B cell (primary cell): ENCODE measurements around the gene STXBP5L. TPM values are rescaled to one million over a fixed set of nuclear protein-coding genes. Genes with fewer than 3 reads are reported as not detected.
"Not testable (repeated sequence)": the region's sequence is repeated elsewhere in the genome, so short reads cannot be mapped to it uniquely, and the experiment has no call there.

Source experiments
- ATAC-seq: fragments of 200-7000 bp; cut with Tn5 transposase; one replicate; pipeline ENCODE4 v1.10.0; 2021; ENCODE audit warnings: low read depth, mild to moderate bottlenecking, moderate number of reproducible peaks, moderate library complexity
- CTCF ChIA-PET: fragments of 350-600 bp; sonication (Branson Sonifier 250); formaldehyde crosslinking; loops from one replicate; lab custom pipeline; 2021; ENCODE audit warnings: antibody characterized with exemption, inconsistent platforms; lab: Charles Lee
- POLR2A ChIA-PET: fragments of 350-600 bp; sonication (Branson Sonifier 250); formaldehyde crosslinking; loops from one replicate; lab custom pipeline; 2021; ENCODE audit warnings: antibody characterized with exemption; lab: Charles Lee
- DNase-seq: peaks from one replicate; pipeline ENCODE4 v3.0.0; 2013
- H2AFZ ChIP-seq: 2 replicates; pipeline ENCODE4 v1.6.1; 2012; ENCODE audit warnings: mild to moderate bottlenecking, low read depth, low read length; ENCODE audit not compliant: insufficient read depth, poor library complexity, severe bottlenecking
- H3K27ac ChIP-seq, 2 donors: 1 replicate in 1 of 2; 2 replicates in 1 of 2; pipeline ENCODE4 v1.5.1; 2012 to 2013; ENCODE audit warnings: low read length in 2 of 2, mild to moderate bottlenecking in 2 of 2, moderate library complexity in 1 of 2
- H3K27me3 ChIP-seq, 4 experiments: fragments of 200-600 bp in 1 of 4; sonication (generic) in 1 of 4; replicated peaks in 1 of 4; 1 replicate in 2 of 4; 2 replicates in 2 of 4; pipeline versions ENCODE4 v1.6.1 to v1.7.0; 2013 to 2016; ENCODE audit warnings: low read length in 3 of 4, mild to moderate bottlenecking in 2 of 4, mixed read lengths in 1 of 4, moderate library complexity in 1 of 4; ENCODE audit not compliant: insufficient read depth in 4 of 4, control insufficient read depth in 3 of 4; ENCODE audit errors: control extremely low read depth in 1 of 4
- H3K36me3 ChIP-seq, 2 experiments: replicated peaks in 1 of 2; 1 replicate in 1 of 2; 2 replicates in 1 of 2; pipeline versions ENCODE4 v1.6.1 to v1.7.1; 2013; ENCODE audit warnings: low read length in 1 of 2; ENCODE audit not compliant: insufficient read depth in 2 of 2, control insufficient read depth in 1 of 2; ENCODE audit errors: control extremely low read depth in 1 of 2, extremely low read depth in 1 of 2
- H3K4me1 ChIP-seq, 2 donors: fragments of 200-600 bp in 1 of 2; sonication (generic) in 1 of 2; 1 replicate in 1 of 2; 2 replicates in 1 of 2; pipeline versions ENCODE4 v1.5.1 to v1.6.1; 2013 to 2017; ENCODE audit warnings: low read length in 2 of 2; ENCODE audit not compliant: control insufficient read depth in 2 of 2, insufficient read depth in 2 of 2
- H3K4me2 ChIP-seq: replicated peaks from 2 replicates; pipeline ENCODE3; 2012; ENCODE audit warnings: mild to moderate bottlenecking, low read depth, low read length; ENCODE audit not compliant: poor library complexity, severe bottlenecking
- H3K4me3 ChIP-seq, 5 experiments: fragments of 200-600 bp in 1 of 5; sonication (generic) in 1 of 5; 1 replicate in 3 of 5; 2 replicates in 2 of 5; pipeline versions ENCODE4 v1.5.1 to v1.7.0; 2011 to 2016; ENCODE audit warnings: low read length in 4 of 5, mild to moderate bottlenecking in 4 of 5, low read depth in 2 of 5, control low read depth in 1 of 5, moderate library complexity in 1 of 5; ENCODE audit not compliant: insufficient read depth in 1 of 5; ENCODE audit errors: control extremely low read depth in 1 of 5, extremely low read depth in 1 of 5
- H3K79me2 ChIP-seq: fragments of 200-600 bp; sonication (generic); one replicate; pipeline ENCODE4 v1.6.0; 2016; ENCODE audit warnings: low read length; ENCODE audit not compliant: control insufficient read depth, insufficient read depth
- H3K9ac ChIP-seq: fragments of 200-600 bp; sonication (generic); 2 replicates; pipeline ENCODE4 v1.6.1; 2017; ENCODE audit warnings: mild to moderate bottlenecking, low read length, moderate library complexity
- H3K9me3 ChIP-seq, 3 donors: one replicate each; pipeline versions ENCODE4 v1.6.1 to v1.7.1; 2013; ENCODE audit warnings: low read length in 2 of 3; ENCODE audit not compliant: control insufficient read depth in 2 of 3, insufficient read depth in 1 of 3; ENCODE audit errors: control extremely low read depth in 1 of 3
- H4K20me1 ChIP-seq: 2 replicates; pipeline ENCODE4 v1.6.0; 2012; ENCODE audit warnings: mild to moderate bottlenecking, low read length; ENCODE audit not compliant: insufficient read depth, control insufficient read depth, poor library complexity, severe bottlenecking
- H3K27ac Mint-ChIP-seq: one replicate; pipeline ENCODE4 v1.8.0; 2021; ENCODE audit warnings: mixed read lengths
- H3K27me3 Mint-ChIP-seq: one replicate; pipeline ENCODE4 v1.8.0; 2021; ENCODE audit warnings: mixed read lengths
- H3K4me1 Mint-ChIP-seq: one replicate; pipeline ENCODE4 v1.8.0; 2021; ENCODE audit warnings: mixed read lengths
- H3K4me3 Mint-ChIP-seq: one replicate; pipeline ENCODE4 v1.8.0; 2021; ENCODE audit warnings: mixed read lengths
- H3K9me3 Mint-ChIP-seq: one replicate; pipeline ENCODE4 v1.8.0; 2022; ENCODE audit warnings: mixed read lengths; ENCODE audit not compliant: insufficient read depth
- CTCF ChIP-seq: fragments of 200-600 bp; IDR thresholded peaks from one replicate; pipeline ENCODE4 v1.8.0; 2022; ENCODE audit warnings: antibody characterized with exemption, mild to moderate bottlenecking
- EZH2 ChIP-seq: IDR thresholded peaks from 2 replicates; pipeline ENCODE4 v1.6.1; 2012; ENCODE audit warnings: borderline replicate concordance, low read depth, mild to moderate bottlenecking, moderate library complexity, low read length; ENCODE audit not compliant: insufficient read depth, poor library complexity, severe bottlenecking
- WGBS: methylation state at CpG from one replicate; pipeline ENCODE4 v1.1.5; 2013; ENCODE audit warnings: missing lambda C conversion rate; ENCODE audit not compliant: insufficient coverage; 5-methylcytosine and 5-hydroxymethylcytosine counted together
- intact Hi-C: fragments of 100-400 bp; cut with micrococcal nuclease; formaldehyde crosslinking; loops from one replicate; pipeline ENCODE4 v1.10.0; 2022
- polyA plus RNA-seq: library from polyadenylated mRNA; depleted of rRNA; stranded (reverse); fragments of >200 nt; gene quantifications from 2 replicates; pipeline ENCODE4 v1.2.3, GENCODE V29; 2012
- total RNA-seq, 2 donors: library from RNA; stranded (reverse); fragments of 120-200 nt in 1 of 2; gene quantifications; 1 replicate in 1 of 2; 2 replicates in 1 of 2; pipeline versions ENCODE4 v1.2.3 to v1.2.4, GENCODE V29; 2013 to 2022

STXBP5L gene
- total and polyA plus RNA-seq, 2 donors (not counting 1 experiment from before 2014, with no cell fraction given) = not detected

- WGBS = 77% methylated on average over 4 of the region's 4 CpGs
- H3K4me1 Mint-ChIP-seq = no peaks in the 10 kb centered on the region
- peaks cover 2% of the 10 kb centered on the region for H3K9me3 Mint-ChIP-seq
- no peaks in the 10 kb centered on the region for H3K4me1 ChIP-seq
- intact Hi-C loops = no loop called here
- H3K36me3 ChIP-seq = no peaks in the 10 kb centered on the region
- H3K27ac ChIP-seq = no peak overlapping the region
- H3K27me3 ChIP-seq = peaks cover 0 to 3% (median 0%) of the 10 kb centered on the region in 4 experiments
- no peaks in the 10 kb centered on the region for H4K20me1 ChIP-seq
- no peak overlapping the region for H3K4me3 Mint-ChIP-seq
- DNase-seq (no peak), ATAC-seq (no peak)
- no peak overlapping the region for H3K4me3 ChIP-seq
- H3K79me2 ChIP-seq = no peaks in the 10 kb centered on the region
- H2AFZ ChIP-seq = no peak overlapping the region
- H3K9ac ChIP-seq = no peak overlapping the region
- no peaks in the 10 kb centered on the region for H3K9me3 ChIP-seq
- H3K4me2 ChIP-seq = no peak overlapping the region
- peaks cover 17% of the 10 kb centered on the region for H3K27me3 Mint-ChIP-seq
- CTCF ChIA-PET = no interaction called here
- POLR2A ChIA-PET = no interaction called here
- TF ChIP-seq CTCF (no peak), EZH2 (no peak)
- no peak overlapping the region for H3K27ac Mint-ChIP-seq
Observed at GRCh38 chr3:121330634-121331033, 422.6 kb downstream of the STXBP5L start.

DNA sequence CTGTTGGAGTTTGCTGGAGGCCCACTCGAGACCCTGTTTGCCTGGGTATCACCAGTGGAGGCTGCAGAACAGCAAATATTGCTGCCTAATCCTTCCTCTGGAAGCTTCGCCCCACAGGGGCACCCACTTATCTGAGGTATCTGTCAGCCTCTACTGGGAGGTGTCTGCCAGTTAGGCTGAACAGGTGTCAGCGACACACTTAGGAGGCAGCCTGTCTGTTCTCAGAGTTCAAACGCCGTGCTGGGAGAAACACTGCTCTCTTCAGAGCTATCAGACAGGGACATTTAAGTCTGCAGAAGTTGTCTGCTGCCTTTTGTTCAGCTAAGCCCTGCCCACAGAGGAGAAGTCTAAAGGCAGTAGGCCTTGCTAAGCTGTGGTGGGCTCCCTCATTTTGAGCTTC is 448.0 kb downstream of the STXBP5L start:
- H3K27me3 Mint-ChIP-seq, H3K9me3 ChIP-seq, DNase-seq, H3K4me3 Mint-ChIP-seq, ATAC-seq, H3K4me1 Mint-ChIP-seq, H3K27ac Mint-ChIP-seq, H3K36me3 ChIP-seq, H3K4me2 ChIP-seq, POLR2A ChIA-PET, H2AFZ ChIP-seq, H3K27ac ChIP-seq, H3K9me3 Mint-ChIP-seq, H3K27me3 ChIP-seq, H3K79me2 ChIP-seq, CTCF ChIA-PET, H4K20me1 ChIP-seq, intact Hi-C loops, H3K4me3 ChIP-seq, H3K9ac ChIP-seq, H3K4me1 ChIP-seq: not testable (repeated sequence)
- WGBS = 96% methylated on average over 4 of the region's 5 CpGs
